Suprapubic skin (tissue), 4 donors: ENCODE data around the gene HECTD2. TPM values are rescaled to one million over a fixed set of nuclear protein-coding genes. Genes with fewer than 3 reads are reported as not detected.

Experiments
- DNase-seq, 2 donors: peaks; one replicate each; pipeline ENCODE4 v3.0.0-alpha.2; 2019; ENCODE audit warnings: low spot score in 2 of 2
- H3K27ac ChIP-seq: fragments of 200-600 bp; sonication (generic); one replicate; pipeline ENCODE4 v1.5.1; 2019
- H3K27me3 ChIP-seq: fragments of 200-600 bp; sonication (generic); one replicate; pipeline ENCODE4 v1.5.1; 2019
- H3K36me3 ChIP-seq: fragments of 200-600 bp; sonication (generic); one replicate; pipeline ENCODE4 v1.5.1; 2019
- H3K4me1 ChIP-seq: fragments of 200-600 bp; sonication (generic); one replicate; pipeline ENCODE4 v1.5.1; 2019
- H3K4me3 ChIP-seq: fragments of 200-600 bp; sonication (generic); one replicate; pipeline ENCODE4 v1.5.1; 2019; ENCODE audit warnings: mild to moderate bottlenecking
- H3K9me3 ChIP-seq: fragments of 200-600 bp; sonication (generic); one replicate; pipeline ENCODE4 v1.5.1; 2019
- EP300 ChIP-seq: sonication (generic); formaldehyde crosslinking; IDR thresholded peaks from one replicate; pipeline ENCODE4 v1.6.1; 2017; ENCODE audit warnings: antibody characterized with exemption
- POLR2A ChIP-seq, 2 donors: fragments of 450-650 bp; IDR thresholded peaks; one replicate each; pipeline ENCODE4 v1.6.1; 2017; ENCODE audit warnings: antibody characterized with exemption in 2 of 2, mild to moderate bottlenecking in 2 of 2, moderate library complexity in 2 of 2
- POLR2AphosphoS5 ChIP-seq, 3 donors: sonication (generic); formaldehyde crosslinking; IDR thresholded peaks; one replicate each; pipeline ENCODE4 v1.6.1; 2017; ENCODE audit warnings: antibody characterized with exemption in 3 of 3
- WGBS: methylation state at CpG from one replicate; pipeline ENCODE4 v1.1.5; 2018; 5-methylcytosine and 5-hydroxymethylcytosine counted together
- total RNA-seq, 4 donors: library from RNA; depleted of rRNA; stranded (reverse); fragments of >200 nt; gene quantifications; one replicate each; pipeline ENCODE4 v1.1.0, GENCODE V29; 2016
- TF ChIP-seq, protein P1 (sequence below), 2 donors: fragments of 200-600 bp in 1 of 2; fragments of 450-650 bp in 1 of 2; sonication (generic) in 1 of 2; IDR thresholded peaks; one replicate each; pipeline ENCODE4 v1.5.1; 2016 to 2019; ENCODE audit warnings: antibody characterized with exemption in 2 of 2, mild to moderate bottlenecking in 1 of 2, moderate library complexity in 1 of 2

HECTD2 gene
- total RNA-seq, 4 donors from 2014 or later, result 3.4 to 10.5 (median 8.6) TPM

DNA sequence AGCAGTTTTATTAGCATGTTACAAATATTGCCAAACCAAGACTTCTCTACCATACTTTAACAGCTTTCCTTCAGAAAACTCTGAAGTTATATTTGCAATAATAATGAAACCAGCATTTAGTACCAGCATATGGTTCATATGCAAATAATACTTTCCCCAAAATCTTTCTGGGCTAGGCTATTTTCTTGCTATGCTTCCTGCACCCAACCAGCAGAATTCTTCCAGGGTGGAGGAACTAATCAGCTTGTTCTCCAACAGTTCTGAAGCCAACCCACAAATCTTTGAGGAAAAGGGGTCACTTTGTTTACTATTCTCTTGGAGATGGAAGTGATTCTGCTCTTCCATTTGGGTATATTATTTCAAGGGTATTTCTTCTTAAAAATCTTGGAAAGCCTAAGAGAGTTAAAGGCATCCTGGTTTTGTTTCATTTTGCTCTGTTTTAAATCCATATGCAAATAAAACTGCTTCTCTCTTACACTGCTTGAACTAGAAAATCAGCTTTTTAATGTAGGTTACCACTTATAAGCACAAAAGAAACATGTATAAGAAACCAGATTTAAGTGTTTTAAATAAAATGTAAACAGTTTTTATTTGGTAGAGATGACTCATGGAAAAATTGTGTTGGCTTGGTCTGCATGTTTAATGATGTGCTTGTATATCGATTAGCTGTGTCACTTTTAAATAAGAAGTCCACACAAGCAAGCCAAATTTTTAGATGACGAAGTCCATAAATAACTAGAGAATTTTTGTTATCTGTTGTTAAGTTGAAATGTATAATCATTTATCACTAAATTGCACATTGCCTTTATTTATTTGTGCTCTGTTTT, 103.7 kb downstream of the HECTD2 start:
- WGBS, result 40% methylated on average over 2 of the region's 2 CpGs
- Histone ChIP-seq H3K36me3 (no peaks in the 10 kb centered on the region), H3K4me1 (peaks cover 4% of the 10 kb centered on the region), H3K27me3 (no peaks in the 10 kb centered on the region), H3K9me3 (no peaks in the 10 kb centered on the region), H3K27ac (no peak overlapping the region), H3K4me3 (no peak overlapping the region)
- no peak for DNase-seq
- no peak for TF ChIP-seq POLR2AphosphoS5 (IDR thresholded peaks at IDR 0.05)
- TF ChIP-seq, protein P1, sequence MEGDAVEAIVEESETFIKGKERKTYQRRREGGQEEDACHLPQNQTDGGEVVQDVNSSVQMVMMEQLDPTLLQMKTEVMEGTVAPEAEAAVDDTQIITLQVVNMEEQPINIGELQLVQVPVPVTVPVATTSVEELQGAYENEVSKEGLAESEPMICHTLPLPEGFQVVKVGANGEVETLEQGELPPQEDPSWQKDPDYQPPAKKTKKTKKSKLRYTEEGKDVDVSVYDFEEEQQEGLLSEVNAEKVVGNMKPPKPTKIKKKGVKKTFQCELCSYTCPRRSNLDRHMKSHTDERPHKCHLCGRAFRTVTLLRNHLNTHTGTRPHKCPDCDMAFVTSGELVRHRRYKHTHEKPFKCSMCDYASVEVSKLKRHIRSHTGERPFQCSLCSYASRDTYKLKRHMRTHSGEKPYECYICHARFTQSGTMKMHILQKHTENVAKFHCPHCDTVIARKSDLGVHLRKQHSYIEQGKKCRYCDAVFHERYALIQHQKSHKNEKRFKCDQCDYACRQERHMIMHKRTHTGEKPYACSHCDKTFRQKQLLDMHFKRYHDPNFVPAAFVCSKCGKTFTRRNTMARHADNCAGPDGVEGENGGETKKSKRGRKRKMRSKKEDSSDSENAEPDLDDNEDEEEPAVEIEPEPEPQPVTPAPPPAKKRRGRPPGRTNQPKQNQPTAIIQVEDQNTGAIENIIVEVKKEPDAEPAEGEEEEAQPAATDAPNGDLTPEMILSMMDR (IDR thresholded peaks at IDR 0.05), result no peak

DNA sequence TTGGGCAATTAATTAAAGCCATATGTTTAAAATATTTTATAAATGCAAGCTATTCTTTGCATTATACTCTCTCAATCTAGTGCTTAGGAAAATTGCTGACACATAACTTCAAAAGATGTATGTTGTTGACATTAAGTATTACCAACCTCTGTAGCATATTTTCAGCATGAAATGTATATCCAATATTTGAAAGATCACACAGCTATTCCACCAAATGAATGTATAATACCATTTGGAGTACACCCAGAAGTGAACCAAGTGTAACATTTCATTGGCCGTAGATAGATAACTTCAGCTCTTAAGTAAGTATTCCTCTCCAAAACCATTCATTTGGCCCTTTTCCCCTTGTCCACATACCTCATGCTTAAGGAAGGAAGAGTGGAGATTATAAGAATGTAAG, 104.6 kb downstream of the HECTD2 start:
- 94% methylated on average over 1 of the region's 1 CpG for WGBS
- no peak for DNase-seq
- no peaks in the 10 kb centered on the region for H3K27me3 ChIP-seq

DNA sequence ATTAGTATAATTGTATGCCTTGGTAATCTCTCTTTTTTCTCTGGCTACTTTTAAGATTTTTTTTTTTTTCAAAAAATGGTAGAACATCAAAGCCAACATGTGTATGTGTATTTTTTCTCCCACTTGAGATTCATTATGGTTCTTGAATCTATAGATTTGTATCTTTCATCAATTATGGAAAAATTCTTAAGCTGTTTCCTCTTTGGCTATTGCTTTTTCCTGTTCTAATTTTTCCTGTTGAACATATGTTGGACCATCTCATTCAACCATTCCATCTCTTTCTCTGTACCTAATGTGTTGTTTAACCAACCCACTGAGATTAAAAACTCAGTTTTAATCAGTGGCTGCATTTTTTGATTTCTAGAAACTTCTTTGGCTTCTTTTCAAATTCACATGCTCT, 107.2 kb downstream of the HECTD2 start:
- no peak overlapping the region for H3K4me3 ChIP-seq
- TF ChIP-seq EP300, result no peak
- no peak for TF ChIP-seq POLR2A (IDR thresholded peaks at IDR 0.05)
- TF ChIP-seq POLR2AphosphoS5 (IDR thresholded peaks at IDR 0.05), result no peak
- TF ChIP-seq, protein P1 (IDR thresholded peaks at IDR 0.05), result no peak
- no peak for DNase-seq
- H3K36me3 ChIP-seq, result no peaks in the 10 kb centered on the region
- no peak overlapping the region for H3K27ac ChIP-seq
- no peaks in the 10 kb centered on the region for H3K9me3 ChIP-seq
- peaks cover 23% of the 10 kb centered on the region for H3K4me1 ChIP-seq
- H3K27me3 ChIP-seq, result no peaks in the 10 kb centered on the region

More for the DNA sequence above, 104.6 kb downstream of the HECTD2 start:
- H3K36me3 ChIP-seq, result no peaks in the 10 kb centered on the region
- no peaks in the 10 kb centered on the region for H3K9me3 ChIP-seq
- H3K4me3 ChIP-seq, result no peak overlapping the region
- H3K4me1 ChIP-seq, result peaks cover 4% of the 10 kb centered on the region
- no peak for TF ChIP-seq EP300
- no peak for TF ChIP-seq POLR2AphosphoS5 (IDR thresholded peaks at IDR 0.05)
- no peak for TF ChIP-seq POLR2A (IDR thresholded peaks at IDR 0.05)
- TF ChIP-seq, protein P1 (IDR thresholded peaks at IDR 0.05), result no peak
- H3K27ac ChIP-seq, result no peak overlapping the region

DNA sequence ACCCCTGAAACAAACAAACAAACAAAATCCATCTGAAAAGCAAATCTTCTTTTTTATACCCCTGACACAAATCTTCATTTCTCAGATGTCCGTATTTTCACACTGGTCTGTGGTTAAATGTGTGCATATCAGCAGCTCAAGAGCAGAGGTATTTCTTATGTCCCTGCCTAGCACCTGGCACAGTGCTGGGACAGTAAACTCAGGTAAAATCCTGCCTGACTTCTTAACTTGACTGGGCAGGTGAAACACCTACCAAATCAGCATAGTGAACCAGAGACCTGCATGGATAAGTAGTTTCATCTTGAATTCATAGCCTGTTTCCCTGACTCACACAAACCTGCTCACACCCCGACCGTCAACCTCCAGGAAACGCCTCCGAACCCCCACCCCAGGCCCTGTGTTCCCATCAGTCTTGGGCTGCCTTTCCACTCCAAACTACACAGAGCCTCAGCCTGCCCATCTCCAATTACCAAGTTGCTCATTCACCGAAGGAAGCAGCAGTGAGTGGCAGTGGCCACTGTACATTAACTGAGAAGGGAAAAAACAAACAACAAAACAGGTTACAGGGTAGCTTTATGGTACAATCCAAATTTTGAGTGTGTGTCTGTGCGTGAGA, 109.9 kb downstream of the HECTD2 start:
- TF ChIP-seq, protein P1 (IDR thresholded peaks at IDR 0.05), result no peak
- TF ChIP-seq POLR2A (IDR thresholded peaks at IDR 0.05) (no peak), EP300 (no peak), POLR2AphosphoS5 (IDR thresholded peaks at IDR 0.05) (no peak)
- no peak for DNase-seq
- Histone ChIP-seq H3K9me3 (no peaks in the 10 kb centered on the region), H3K36me3 (no peaks in the 10 kb centered on the region), H3K27me3 (no peaks in the 10 kb centered on the region), H3K27ac (no peak overlapping the region), H3K4me3 (no peak overlapping the region), H3K4me1 (peaks cover 19% of the 10 kb centered on the region)
- WGBS, result 74% methylated on average over 7 of the region's 7 CpGs

DNA sequence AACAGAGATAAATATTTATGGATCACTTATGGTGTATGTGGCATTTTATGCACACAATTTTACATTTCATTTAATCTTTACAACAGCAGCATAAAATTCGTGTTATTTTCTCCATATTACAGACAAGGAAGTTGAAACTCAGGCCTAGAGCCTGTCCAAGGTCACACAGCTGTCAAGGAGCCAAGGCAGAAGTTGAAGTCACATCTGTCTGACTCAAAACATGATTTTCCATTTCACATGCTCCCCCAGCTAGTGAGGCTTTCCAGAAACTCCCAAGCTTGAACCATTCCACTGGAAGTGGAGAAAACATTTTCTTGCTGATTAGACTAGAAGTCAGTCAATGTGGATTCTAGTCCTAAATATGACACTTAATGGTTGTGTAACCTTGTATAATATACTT, 110.5 kb downstream of the HECTD2 start:
- peaks cover 19% of the 10 kb centered on the region for H3K4me1 ChIP-seq
- no peak overlapping the region for H3K4me3 ChIP-seq
- no peaks in the 10 kb centered on the region for H3K27me3 ChIP-seq
- no peak for DNase-seq
- H3K27ac ChIP-seq, result no peak overlapping the region
- H3K9me3 ChIP-seq, result no peaks in the 10 kb centered on the region
- TF ChIP-seq POLR2AphosphoS5 (IDR thresholded peaks at IDR 0.05) (no peak), EP300 (no peak), POLR2A (IDR thresholded peaks at IDR 0.05) (no peak)
- TF ChIP-seq, protein P1 (IDR thresholded peaks at IDR 0.05), result no peak
- 37% methylated on average over 1 of the region's 1 CpG for WGBS
- H3K36me3 ChIP-seq, result no peaks in the 10 kb centered on the region
